HEK293 (cell line): ENCODE measurements around the gene NHSL2.

ENCODE experiments used
- CTCF ChIA-PET: fragments of 350-600 bp; formaldehyde crosslinking; extraction: SDS; loops from one replicate; lab custom pipeline; 2021; ENCODE audit warnings: antibody characterized with exemption; lab: Yijun Ruan, JAX
- POLR2A ChIA-PET: fragments of 300-600 bp; formaldehyde crosslinking; extraction: SDS; loops from one replicate; lab custom pipeline; 2020; ENCODE audit warnings: antibody characterized with exemption, inconsistent platforms; lab: Yijun Ruan, JAX
- H3K27ac ChIP-seq: fragments of 200-500 bp; sonication (Bioruptor generic); 2 replicates; pipeline ENCODE4 v1.5.1; 2014; ENCODE audit warnings: low read depth, low read length, control low read depth, inconsistent platforms; ENCODE audit errors: extremely low read depth
- H3K36me3 ChIP-seq, 2 experiments: fragments of 200-500 bp in 1 of 2; sonication (Bioruptor generic) in 1 of 2; 1 replicate in 1 of 2; 2 replicates in 1 of 2; pipeline ENCODE4 v1.5.1; 2014 to 2017; ENCODE audit warnings: inconsistent platforms in 2 of 2, low read length in 2 of 2; ENCODE audit not compliant: control insufficient read depth in 2 of 2, insufficient read depth in 1 of 2
- H3K4me1 ChIP-seq: fragments of 200-500 bp; sonication (Bioruptor generic); 2 replicates; pipeline ENCODE4 v1.5.1; 2014; ENCODE audit warnings: mild to moderate bottlenecking, low read length, inconsistent platforms; ENCODE audit not compliant: control insufficient read depth, insufficient read depth
- H3K4me3 ChIP-seq: 2 replicates; pipeline ENCODE4 v1.5.1; 2011; ENCODE audit warnings: low read depth, mild to moderate bottlenecking, control low read depth, low read length, moderate library complexity
- H3K9me3 ChIP-seq: fragments of 200-500 bp; sonication (Bioruptor generic); 2 replicates; pipeline ENCODE4 v1.5.1; 2014; ENCODE audit warnings: low read depth, low read length, inconsistent platforms; ENCODE audit not compliant: control insufficient read depth, insufficient read depth
- BCL11B ChIP-seq: fragments of 450-650 bp; formaldehyde crosslinking; IDR thresholded peaks from 2 replicates; pipeline ENCODE4 v1.5.1; 2016; ENCODE audit warnings: low read depth, missing biosample characterization, missing genetic modification characterization
- HIC1 ChIP-seq: fragments of 450-650 bp; formaldehyde crosslinking; IDR thresholded peaks from 2 replicates; pipeline ENCODE4 v1.5.1; 2016; ENCODE audit warnings: missing biosample characterization, missing genetic modification characterization
- HOXA7 ChIP-seq: sonication (generic); formaldehyde crosslinking; IDR thresholded peaks from 2 replicates; pipeline ENCODE4 v1.8.1; 2022; ENCODE audit warnings: missing genetic modification reagents, borderline replicate concordance
- KLF9 ChIP-seq: fragments of 450-650 bp; formaldehyde crosslinking; IDR thresholded peaks from 2 replicates; pipeline ENCODE4 v1.5.1; 2016; ENCODE audit warnings: missing biosample characterization, missing genetic modification characterization, low read depth
- MYNN ChIP-seq: fragments of 450-650 bp; formaldehyde crosslinking; IDR thresholded peaks from 2 replicates; pipeline ENCODE4 v1.5.1; 2016; ENCODE audit warnings: missing biosample characterization, missing genetic modification characterization, borderline replicate concordance
- PBX3 ChIP-seq: sonication (generic); formaldehyde crosslinking; IDR thresholded peaks from 2 replicates; pipeline ENCODE4 v1.8.1; 2022; ENCODE audit warnings: mild to moderate bottlenecking, moderate library complexity, missing genetic modification reagents
- PRDM2 ChIP-seq: fragments of 450-650 bp; formaldehyde crosslinking; IDR thresholded peaks from 2 replicates; pipeline ENCODE4 v1.5.1; 2016; ENCODE audit warnings: missing biosample characterization, missing genetic modification characterization, borderline replicate concordance
- SP2 ChIP-seq: fragments of 450-650 bp; formaldehyde crosslinking; IDR thresholded peaks from 2 replicates; pipeline ENCODE4 v1.5.1; 2016; ENCODE audit warnings: missing biosample characterization, missing genetic modification characterization
- SP3 ChIP-seq: fragments of 450-650 bp; formaldehyde crosslinking; IDR thresholded peaks from 2 replicates; pipeline ENCODE4 v1.5.1; 2016; ENCODE audit warnings: missing biosample characterization, missing genetic modification characterization
- SP7 ChIP-seq: fragments of 450-650 bp; formaldehyde crosslinking; IDR thresholded peaks from 2 replicates; pipeline ENCODE4 v1.5.1; 2016; ENCODE audit warnings: missing biosample characterization, missing genetic modification characterization
- ZBTB26 ChIP-seq: fragments of 450-650 bp; formaldehyde crosslinking; optimal IDR thresholded peaks from 2 replicates; pipeline ENCODE3; 2016; ENCODE audit warnings: missing biosample characterization, mild to moderate bottlenecking, missing genetic modification characterization
- ZBTB8A ChIP-seq: fragments of 450-650 bp; formaldehyde crosslinking; IDR thresholded peaks from 2 replicates; pipeline ENCODE4 v1.5.1; 2016; ENCODE audit warnings: missing biosample characterization, missing genetic modification characterization
- ZEB2 ChIP-seq: fragments of 450-650 bp; formaldehyde crosslinking; IDR thresholded peaks from 2 replicates; pipeline ENCODE4 v1.5.1; 2016; ENCODE audit warnings: missing biosample characterization, missing genetic modification characterization
- ZNF23 ChIP-seq: fragments of 450-650 bp; formaldehyde crosslinking; IDR thresholded peaks from 2 replicates; pipeline ENCODE4 v1.5.1; 2016; ENCODE audit warnings: missing biosample characterization, missing genetic modification characterization, borderline replicate concordance
- ZNF433 ChIP-seq: fragments of 450-650 bp; formaldehyde crosslinking; IDR thresholded peaks from 2 replicates; pipeline ENCODE4 v1.5.1; 2016; ENCODE audit warnings: missing biosample characterization, missing genetic modification characterization, low read depth
- ZNF548 ChIP-seq: fragments of 450-650 bp; formaldehyde crosslinking; IDR thresholded peaks from 2 replicates; pipeline ENCODE4 v1.5.1; 2016; ENCODE audit warnings: missing biosample characterization, missing genetic modification characterization
- ZNF670 ChIP-seq: fragments of 450-650 bp; formaldehyde crosslinking; IDR thresholded peaks from 2 replicates; pipeline ENCODE4 v1.5.1; 2016; ENCODE audit warnings: missing biosample characterization, missing genetic modification characterization, low read depth
- ZNF776 ChIP-seq: fragments of 450-650 bp; formaldehyde crosslinking; IDR thresholded peaks from 2 replicates; pipeline ENCODE4 v1.5.0; 2017; ENCODE audit warnings: missing biosample characterization, missing genetic modification characterization, borderline replicate concordance
- ZNF791 ChIP-seq: fragments of 450-650 bp; formaldehyde crosslinking; IDR thresholded peaks from 2 replicates; pipeline ENCODE4 v1.5.1; 2016; ENCODE audit warnings: missing biosample characterization, missing genetic modification characterization
- ZSCAN30 ChIP-seq: fragments of 450-650 bp; IDR thresholded peaks from 2 replicates; pipeline ENCODE4 v1.5.1; 2018; ENCODE audit warnings: missing biosample characterization, mild to moderate bottlenecking, missing genetic modification characterization, moderate library complexity

The NHSL2 gene

GRCh38 chrX:72016881-72017783 is 106.5 kb downstream of the NHSL2 start:
- H3K4me3 ChIP-seq, result no peak overlapping the region
- H3K4me1 ChIP-seq, result no peaks in the 10 kb centered on the region
- CTCF ChIA-PET, result interaction anchor here (0.6 to 11.0 kb wide), 9 partner anchors 10 to 1777 kb away, joined by 3 to 174 read pairs (median 7); partner anchors contain the start of gene NHSL2
- H3K9me3 ChIP-seq, result no peaks in the 10 kb centered on the region
- no peaks in the 10 kb centered on the region for H3K36me3 ChIP-seq
- POLR2A ChIA-PET, result interaction anchor here (0.9 kb wide), 1 partner anchor 164 kb away, joined by 3 read pairs; the partner anchor contains the start of gene PIN4
- H3K27ac ChIP-seq, result no peak overlapping the region
- TF ChIP-seq ZEB2 (tag by site-specific recombination) (no peak), ZNF548 (no peak), ZNF791 (no peak), SP7 (tag by site-specific recombination) (no peak), BCL11B (tag by site-specific recombination) (no peak), ZNF776 (no peak), HIC1 (tag by site-specific recombination) (no peak), SP2 (no peak)

GRCh38 chrX:72018277-72019112 is 107.8 kb downstream of the NHSL2 start:
- Histone ChIP-seq H3K4me3 (no peak overlapping the region), H3K4me1 (no peaks in the 10 kb centered on the region), H3K36me3 (no peaks in the 10 kb centered on the region), H3K9me3 (no peaks in the 10 kb centered on the region), H3K27ac (no peak overlapping the region)
- ChIA-PET CTCF (interaction anchor here (0.6 to 11.0 kb wide), 17 partner anchors 8 to 143 kb away, joined by 3 to 174 read pairs (median 5); partner anchors contain the start of gene NHSL2), POLR2A (interaction anchor here (0.6 to 1.4 kb wide), 3 partner anchors 108 to 252 kb away, joined by 3 to 7 read pairs (median 4); partner anchors contain the start of gene PIN4)
- TF ChIP-seq SP3 (tag by site-specific recombination) (no peak), ZNF23 (tag by site-specific recombination) (no peak), KLF9 (tag by site-specific recombination) (no peak), ZBTB26 (peak; percentile 60), ZBTB8A (tag by site-specific recombination) (peak; percentile 24; the same call in 1 of the 2 replicates), ZNF433 (tag by site-specific recombination) (no peak), HOXA7 (CRISPR knock-in tag) (no peak), ZNF670 (tag by site-specific recombination) (no peak), PBX3 (CRISPR knock-in tag) (peak; percentile 83; the same call in 1 of the 2 replicates), MYNN (tag by site-specific recombination) (no peak), ZSCAN30 (tag by site-specific recombination) (peak; percentile 52), PRDM2 (tag by site-specific recombination) (no peak)
